Measurements from ENCODE around the gene OTOG. TPM values are rescaled to one million over a fixed set of nuclear protein-coding genes. Genes with fewer than 3 reads are reported as not detected.
A peak's percentile ranks its signal among the peaks of the same experiment; 100 is the strongest.

Gene OTOG
- total RNA-seq, 1 donor from 2014 or later = 42.1 TPM

DNA sequence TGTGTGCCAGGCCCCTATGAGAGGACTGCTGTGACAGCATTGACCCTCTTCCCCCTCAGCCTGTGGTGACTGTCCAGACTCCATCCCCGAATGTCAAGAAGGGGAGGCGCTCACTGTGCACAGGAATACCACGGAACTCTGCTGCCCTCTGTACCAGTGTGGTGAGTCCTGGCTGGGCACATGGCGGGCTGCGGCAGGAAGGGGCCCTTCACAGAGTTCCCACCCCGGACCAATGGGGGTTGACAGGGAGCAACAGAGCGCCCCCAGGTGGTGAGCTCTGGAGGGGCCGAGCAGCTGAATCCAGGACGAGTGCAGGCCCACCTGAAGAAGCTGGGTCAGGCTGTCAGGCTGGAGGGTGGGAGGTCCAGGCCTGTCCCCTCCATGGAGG is 88.5 kb downstream of the OTOG start:
- no peak overlapping the region for H3K27ac ChIP-seq
- Mint-ChIP-seq H3K36me3 (no peaks in the 10 kb centered on the region), H3K27ac (no peak overlapping the region), H3K4me1 (no peaks in the 10 kb centered on the region), H3K9me3 (no peaks in the 10 kb centered on the region), H3K4me3 (no peak overlapping the region), H3K27me3 (ENCODE audit: insufficient read depth, low read depth) (peaks cover 5% of the 10 kb centered on the region)
- no peaks in the 10 kb centered on the region for H3K9me3 ChIP-seq (ENCODE audit: low read depth)
- H2AFZ ChIP-seq (replicated peaks) = no peak overlapping the region
- DNase-seq (ENCODE audit: low spot score) = no peak
- TF ChIP-seq, protein P1, sequence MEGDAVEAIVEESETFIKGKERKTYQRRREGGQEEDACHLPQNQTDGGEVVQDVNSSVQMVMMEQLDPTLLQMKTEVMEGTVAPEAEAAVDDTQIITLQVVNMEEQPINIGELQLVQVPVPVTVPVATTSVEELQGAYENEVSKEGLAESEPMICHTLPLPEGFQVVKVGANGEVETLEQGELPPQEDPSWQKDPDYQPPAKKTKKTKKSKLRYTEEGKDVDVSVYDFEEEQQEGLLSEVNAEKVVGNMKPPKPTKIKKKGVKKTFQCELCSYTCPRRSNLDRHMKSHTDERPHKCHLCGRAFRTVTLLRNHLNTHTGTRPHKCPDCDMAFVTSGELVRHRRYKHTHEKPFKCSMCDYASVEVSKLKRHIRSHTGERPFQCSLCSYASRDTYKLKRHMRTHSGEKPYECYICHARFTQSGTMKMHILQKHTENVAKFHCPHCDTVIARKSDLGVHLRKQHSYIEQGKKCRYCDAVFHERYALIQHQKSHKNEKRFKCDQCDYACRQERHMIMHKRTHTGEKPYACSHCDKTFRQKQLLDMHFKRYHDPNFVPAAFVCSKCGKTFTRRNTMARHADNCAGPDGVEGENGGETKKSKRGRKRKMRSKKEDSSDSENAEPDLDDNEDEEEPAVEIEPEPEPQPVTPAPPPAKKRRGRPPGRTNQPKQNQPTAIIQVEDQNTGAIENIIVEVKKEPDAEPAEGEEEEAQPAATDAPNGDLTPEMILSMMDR (IDR thresholded peaks at IDR 0.05) = peak; percentile 16
- no peak for TF ChIP-seq EZH2 (IDR thresholded peaks at IDR 0.05)
- no peaks in the 10 kb centered on the region for H3K27me3 ChIP-seq
- no peak overlapping the region for H3K4me3 ChIP-seq
- H3K4me1 ChIP-seq = no peaks in the 10 kb centered on the region
- H3F3A ChIP-seq (ENCODE audit: low read depth) = no peaks in the 10 kb centered on the region
- H3K9ac ChIP-seq = no peak overlapping the region
- no peaks in the 10 kb centered on the region for H3K79me2 ChIP-seq (ENCODE audit: low read depth)
- no peaks in the 10 kb centered on the region for H4K20me1 ChIP-seq (ENCODE audit: low read depth)
- H3K36me3 ChIP-seq = no peaks in the 10 kb centered on the region
- H3K4me2 ChIP-seq = no peak overlapping the region

DNA sequence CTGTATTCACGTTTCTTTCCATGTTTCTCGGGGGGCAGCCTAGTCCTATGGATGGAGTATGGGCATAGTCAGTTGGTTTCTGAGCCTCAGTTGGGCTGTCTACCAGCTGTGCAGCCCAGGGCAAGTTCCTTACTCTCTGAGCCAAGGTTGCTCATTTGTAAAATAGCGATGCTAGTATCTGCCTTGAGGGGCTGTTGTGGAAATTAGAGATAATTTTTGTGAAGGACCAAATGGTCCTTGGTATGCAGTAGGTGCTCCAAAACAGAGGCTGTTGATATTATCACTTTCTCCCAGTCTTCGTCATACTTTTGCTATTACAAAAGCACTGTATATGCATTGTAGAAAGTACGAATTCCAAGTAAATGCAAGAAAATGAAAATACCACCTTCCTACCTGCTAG is 89.7 kb downstream of the OTOG start:
- no peaks in the 10 kb centered on the region for H3K9me3 Mint-ChIP-seq
- peaks cover 5% of the 10 kb centered on the region for H3K27me3 Mint-ChIP-seq (ENCODE audit: insufficient read depth, low read depth)
- Histone ChIP-seq H3K27me3 (no peaks in the 10 kb centered on the region), H3K36me3 (no peaks in the 10 kb centered on the region), H3F3A (ENCODE audit: low read depth) (no peaks in the 10 kb centered on the region), H3K27ac (no peak overlapping the region), H2AFZ (replicated peaks) (no peak overlapping the region), H3K4me1 (no peaks in the 10 kb centered on the region), H3K9ac (no peak overlapping the region), H4K20me1 (ENCODE audit: low read depth) (no peaks in the 10 kb centered on the region), H3K4me2 (no peak overlapping the region), H3K79me2 (ENCODE audit: low read depth) (no peaks in the 10 kb centered on the region), H3K4me3 (no peak overlapping the region), H3K9me3 (ENCODE audit: low read depth) (no peaks in the 10 kb centered on the region)
- TF ChIP-seq EZH2phosphoT487 (IDR thresholded peaks at IDR 0.05) (no peak), EZH2 (IDR thresholded peaks at IDR 0.05) (no peak)
- TF ChIP-seq, protein P1 (IDR thresholded peaks at IDR 0.05) = no peak
- no peak for DNase-seq (ENCODE audit: low spot score)
- no peaks in the 10 kb centered on the region for H3K4me1 Mint-ChIP-seq
- H3K36me3 Mint-ChIP-seq = no peaks in the 10 kb centered on the region
- H3K4me3 Mint-ChIP-seq = no peak overlapping the region
- no peak overlapping the region for H3K27ac Mint-ChIP-seq

DNA sequence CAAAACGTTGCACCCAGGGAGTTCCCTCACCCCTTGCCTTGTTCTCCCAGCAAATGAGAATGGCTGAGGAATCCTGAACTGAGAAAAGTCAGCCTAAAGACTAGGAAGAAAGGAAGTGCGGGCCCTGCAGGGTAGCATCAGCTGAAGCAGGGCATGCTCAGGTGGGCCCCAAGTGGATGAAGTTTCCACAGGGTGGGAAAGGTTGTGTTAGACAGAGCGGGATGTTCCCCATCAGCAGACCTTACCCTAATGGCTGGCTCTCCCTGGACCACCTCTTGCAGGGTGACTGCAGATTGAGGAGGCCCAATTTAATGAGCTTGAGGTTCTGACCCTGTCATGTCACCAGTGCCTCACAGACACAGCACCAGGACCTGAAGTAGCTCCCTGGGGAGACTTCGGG is 90.8 kb downstream of the OTOG start:
- DNase-seq (ENCODE audit: low spot score) = no peak
- no peak overlapping the region for H2AFZ ChIP-seq (replicated peaks)
- Mint-ChIP-seq H3K9me3 (no peaks in the 10 kb centered on the region), H3K4me1 (no peaks in the 10 kb centered on the region), H3K36me3 (no peaks in the 10 kb centered on the region), H3K27ac (no peak overlapping the region), H3K4me3 (no peak overlapping the region), H3K27me3 (ENCODE audit: insufficient read depth, low read depth) (peaks cover 8% of the 10 kb centered on the region)
- no peak overlapping the region for H3K27ac ChIP-seq
- no peak overlapping the region for H3K4me3 ChIP-seq
- H4K20me1 ChIP-seq (ENCODE audit: low read depth) = no peaks in the 10 kb centered on the region
- H3K4me1 ChIP-seq = no peaks in the 10 kb centered on the region
- TF ChIP-seq, protein P1 (IDR thresholded peaks at IDR 0.05) = no peak
- TF ChIP-seq EZH2phosphoT487 (IDR thresholded peaks at IDR 0.05) (no peak), EZH2 (IDR thresholded peaks at IDR 0.05) (no peak)
- H3K27me3 ChIP-seq = no peaks in the 10 kb centered on the region
- no peaks in the 10 kb centered on the region for H3K9me3 ChIP-seq (ENCODE audit: low read depth)
- H3F3A ChIP-seq (ENCODE audit: low read depth) = no peaks in the 10 kb centered on the region
- H3K79me2 ChIP-seq (ENCODE audit: low read depth) = no peaks in the 10 kb centered on the region
- H3K36me3 ChIP-seq = no peaks in the 10 kb centered on the region
- no peak overlapping the region for H3K4me2 ChIP-seq
- no peak overlapping the region for H3K9ac ChIP-seq

DNA sequence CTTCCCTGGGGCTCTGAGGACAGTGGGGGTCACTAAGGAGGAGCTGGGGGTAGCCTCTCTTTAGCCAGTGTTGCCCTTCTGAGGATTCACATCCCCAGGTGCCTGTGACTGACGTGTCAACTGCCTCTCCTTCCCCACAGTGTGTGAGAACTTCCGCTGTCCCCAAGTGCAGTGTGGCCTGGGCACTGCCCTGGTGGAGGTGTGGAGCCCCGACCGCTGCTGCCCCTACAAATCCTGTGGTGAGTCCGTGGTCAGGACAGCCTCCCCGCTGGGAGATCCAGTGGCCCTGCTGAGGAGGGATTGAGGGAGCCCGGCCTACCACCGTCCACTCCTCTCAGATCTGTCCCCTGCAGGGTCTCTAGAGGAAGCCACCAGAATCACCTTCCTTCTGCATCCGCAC is 91.3 kb downstream of the OTOG start:
- no peak overlapping the region for H3K4me2 ChIP-seq
- H3K4me1 ChIP-seq = no peaks in the 10 kb centered on the region
- H2AFZ ChIP-seq (replicated peaks) = no peak overlapping the region
- DNase-seq (ENCODE audit: low spot score) = no peak
- H3K36me3 Mint-ChIP-seq = no peaks in the 10 kb centered on the region
- no peak overlapping the region for H3K27ac ChIP-seq
- H3K9me3 ChIP-seq (ENCODE audit: low read depth) = no peaks in the 10 kb centered on the region
- TF ChIP-seq EZH2phosphoT487 (IDR thresholded peaks at IDR 0.05) (no peak), EZH2 (IDR thresholded peaks at IDR 0.05) (no peak)
- TF ChIP-seq, protein P1 (IDR thresholded peaks at IDR 0.05) = no peak
- H3K9me3 Mint-ChIP-seq = no peaks in the 10 kb centered on the region
- no peak overlapping the region for H3K27ac Mint-ChIP-seq
- no peaks in the 10 kb centered on the region for H3F3A ChIP-seq (ENCODE audit: low read depth)
- H3K9ac ChIP-seq = no peak overlapping the region
- H3K27me3 Mint-ChIP-seq (ENCODE audit: insufficient read depth, low read depth) = peaks cover 8% of the 10 kb centered on the region
- no peaks in the 10 kb centered on the region for H3K36me3 ChIP-seq
- no peaks in the 10 kb centered on the region for H3K79me2 ChIP-seq (ENCODE audit: low read depth)
- no peak overlapping the region for H3K4me3 ChIP-seq
- H4K20me1 ChIP-seq (ENCODE audit: low read depth) = no peaks in the 10 kb centered on the region
- no peak overlapping the region for H3K4me3 Mint-ChIP-seq
- H3K27me3 ChIP-seq = no peaks in the 10 kb centered on the region
- no peaks in the 10 kb centered on the region for H3K4me1 Mint-ChIP-seq

All from neural progenitor cell (in vitro differentiated cells).